Head of caudate nucleus (tissue), 42 donors: Measurements from ENCODE around the gene TIMM29.

Experiments used
- DNase-seq, 42 donors: peaks; one replicate each; pipeline versions ENCODE4 v3.0.0 to v3.0.0-alpha.2; 2020 to 2021; ENCODE audit warnings: mixed read lengths in 7 of 42
- intact Hi-C: fragments of 100-400 bp; cut with DNase I; formaldehyde crosslinking; loops from one replicate; pipeline ENCODE4 v1.15.0; 2022

The TIMM29 gene

DNA sequence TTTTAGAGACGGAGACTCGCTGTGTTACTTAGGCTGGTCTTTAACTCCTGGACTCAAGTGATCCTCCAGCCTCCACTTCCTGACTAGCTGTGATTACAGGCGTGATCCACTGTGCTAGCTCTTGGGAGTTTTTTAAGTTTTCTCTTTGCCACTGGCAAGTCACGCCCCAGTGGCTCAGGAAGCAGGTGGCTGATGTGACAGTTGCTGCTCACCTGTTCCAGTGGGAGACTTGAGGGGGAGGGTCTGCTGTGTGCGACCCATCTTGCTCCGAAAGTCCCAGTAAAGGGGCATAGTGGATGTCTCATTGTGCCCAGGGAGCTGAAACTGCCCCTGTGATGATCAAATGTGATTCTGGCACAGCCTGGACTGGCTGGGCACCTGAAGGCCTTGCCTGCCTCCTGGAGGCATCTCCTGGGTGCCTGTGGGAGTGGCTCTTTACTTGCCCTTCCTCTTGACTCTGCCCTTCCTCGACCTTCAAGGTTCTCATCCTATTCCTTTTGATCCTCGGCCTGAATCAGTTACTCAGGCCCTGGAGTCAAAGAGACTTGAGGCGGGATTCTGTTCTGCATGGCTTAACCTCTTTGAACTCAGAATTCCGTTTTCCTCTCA, 40.0 kb downstream of the TIMM29 start:
- intact Hi-C loops: no loop called here

DNA sequence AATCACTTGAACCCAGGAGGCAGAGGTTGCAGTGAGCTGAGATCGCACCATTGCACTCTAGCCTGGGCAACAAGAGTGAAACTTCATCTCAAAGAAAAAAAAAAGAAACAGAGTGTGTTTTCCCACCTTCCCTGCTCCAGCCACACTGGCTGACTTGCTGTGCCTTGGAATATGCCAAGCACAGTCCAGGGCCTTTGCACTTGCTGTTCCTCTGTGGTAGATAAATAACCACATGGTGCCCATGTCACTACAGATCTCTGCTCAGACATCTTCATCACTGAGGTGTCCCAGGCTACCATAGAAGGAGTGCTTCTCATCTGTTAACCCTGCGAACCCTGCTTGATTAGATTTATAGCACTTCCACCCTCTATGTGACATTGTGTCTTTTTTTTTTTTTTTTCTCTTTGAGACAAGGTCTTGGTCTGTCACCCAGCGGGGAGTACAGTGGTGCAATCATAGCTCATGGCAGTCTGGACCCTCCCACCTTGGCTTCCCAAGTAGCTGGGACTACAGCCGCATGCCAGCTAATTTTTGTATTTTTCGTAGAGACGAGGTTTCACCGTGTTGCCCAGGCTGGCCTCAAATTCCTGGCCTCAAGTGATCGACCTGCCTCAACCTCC, 42.6 kb downstream of the TIMM29 start:
- DNase-seq: no peak
- intact Hi-C loops: no loop called here

More for the DNA sequence above, 40.0 kb downstream of the TIMM29 start:
- DNase-seq: no peak

DNA sequence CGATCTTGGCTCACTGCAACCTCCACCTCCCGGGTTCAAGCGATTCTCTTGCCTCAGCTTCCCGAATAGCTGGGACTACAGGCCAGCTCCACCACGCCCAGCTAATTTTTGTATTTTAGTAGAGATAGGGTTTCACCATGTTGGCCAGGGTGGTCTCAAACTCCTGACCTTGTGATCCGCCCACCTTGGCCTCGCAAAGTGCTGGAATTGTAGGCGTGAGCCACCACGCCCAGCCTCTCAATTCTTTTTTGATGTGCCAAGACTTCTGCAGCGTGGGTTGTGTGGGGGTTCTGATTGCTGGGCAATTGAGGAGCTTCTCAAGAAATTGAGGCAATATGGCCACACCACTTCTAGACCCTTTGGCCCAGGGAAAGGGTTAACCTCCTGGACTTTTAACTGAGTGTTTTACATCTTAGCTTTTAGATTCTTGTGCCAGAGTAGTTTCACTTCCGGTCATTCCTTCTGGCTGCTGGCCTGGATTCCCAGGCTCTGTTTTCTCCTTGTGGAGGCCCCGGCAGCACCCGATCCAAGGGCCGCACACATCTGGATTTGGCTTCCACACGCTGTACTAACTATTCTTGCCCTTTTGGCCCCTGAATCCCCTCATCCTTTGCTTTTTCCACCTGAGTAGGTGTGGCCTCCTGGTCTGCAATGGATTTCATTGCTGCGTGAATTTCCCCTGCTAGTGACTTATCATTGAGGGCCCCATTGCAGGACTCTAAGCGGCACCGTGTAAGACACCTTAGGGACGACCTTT, 46.9 kb downstream of the TIMM29 start:
- DNase-seq: peak in 1 of 42 donors; percentile 10
- intact Hi-C loops: no loop called here

DNA sequence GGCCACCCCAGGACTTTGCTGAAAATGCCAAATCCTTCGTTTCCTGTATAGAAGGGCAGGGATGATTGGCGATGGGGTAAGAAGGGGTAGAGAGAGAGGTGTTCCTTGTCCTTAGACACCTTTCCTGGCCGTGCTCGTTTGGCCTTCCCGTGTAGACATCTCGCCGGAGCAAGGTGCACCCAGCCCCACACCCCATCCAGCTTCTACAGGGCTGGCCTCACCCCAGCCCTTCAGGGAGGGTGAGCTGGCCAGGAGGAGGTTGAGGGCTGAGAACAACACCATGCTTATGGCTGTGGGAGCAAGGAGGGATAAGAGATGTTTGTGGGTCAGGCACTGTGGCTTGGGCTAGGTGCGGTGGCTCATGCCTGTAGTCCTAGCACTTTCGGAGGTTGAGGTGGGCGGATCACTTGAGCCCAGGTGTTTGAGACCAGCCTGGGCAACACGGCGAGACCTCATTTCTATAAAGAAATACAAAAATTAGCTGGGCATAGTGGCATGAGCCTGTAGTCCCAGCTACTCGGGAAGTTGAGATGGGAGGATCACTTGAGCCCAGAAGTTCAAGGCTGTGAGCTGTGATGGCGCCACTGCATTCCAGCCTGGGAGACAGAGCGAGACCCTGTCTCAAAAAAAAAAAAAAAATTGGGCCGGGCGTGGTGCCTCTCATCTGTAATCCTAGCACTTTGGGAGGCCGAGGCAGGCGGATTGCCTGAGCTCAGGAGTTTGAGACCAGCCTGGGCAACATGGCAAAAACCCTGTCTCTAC, 47.7 kb downstream of the TIMM29 start:
- intact Hi-C loops: no loop called here
- DNase-seq: no peak

DNA sequence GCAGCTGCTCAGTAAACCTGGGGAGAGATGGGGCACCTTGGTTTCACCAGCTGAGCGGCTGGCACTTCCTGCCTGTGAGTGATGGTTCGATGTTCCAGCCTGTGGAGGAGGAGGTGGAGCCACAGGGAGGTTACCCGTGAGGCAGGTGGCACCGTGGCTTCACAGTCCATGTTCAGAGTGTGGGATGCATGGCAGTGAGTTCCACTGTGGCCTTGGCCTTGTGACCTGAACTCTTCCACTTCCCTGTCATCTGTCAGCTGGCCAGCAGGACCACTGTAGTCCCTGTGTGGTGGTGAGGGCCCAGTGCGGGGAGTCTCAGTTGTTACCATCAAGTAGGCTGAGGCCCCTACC, 49.1 kb downstream of the TIMM29 start:
- no peak for DNase-seq
- intact Hi-C loops: no loop called here
